Suprapubic skin (tissue), 4 donors: ENCODE data around the gene OR4K1. TPM values are rescaled to one million over a fixed set of nuclear protein-coding genes. Genes with fewer than 3 reads are reported as not detected.

Experiments used
- DNase-seq, 2 donors: peaks; one replicate each; pipeline ENCODE4 v3.0.0-alpha.2; 2019; ENCODE audit warnings: low spot score in 2 of 2
- H3K27ac ChIP-seq: fragments of 200-600 bp; sonication (generic); one replicate; pipeline ENCODE4 v1.5.1; 2019
- H3K27me3 ChIP-seq: fragments of 200-600 bp; sonication (generic); one replicate; pipeline ENCODE4 v1.5.1; 2019
- H3K36me3 ChIP-seq: fragments of 200-600 bp; sonication (generic); one replicate; pipeline ENCODE4 v1.5.1; 2019
- H3K4me1 ChIP-seq: fragments of 200-600 bp; sonication (generic); one replicate; pipeline ENCODE4 v1.5.1; 2019
- H3K4me3 ChIP-seq: fragments of 200-600 bp; sonication (generic); one replicate; pipeline ENCODE4 v1.5.1; 2019; ENCODE audit warnings: mild to moderate bottlenecking
- H3K9me3 ChIP-seq: fragments of 200-600 bp; sonication (generic); one replicate; pipeline ENCODE4 v1.5.1; 2019
- EP300 ChIP-seq: sonication (generic); formaldehyde crosslinking; IDR thresholded peaks from one replicate; pipeline ENCODE4 v1.6.1; 2017; ENCODE audit warnings: antibody characterized with exemption
- POLR2A ChIP-seq, 2 donors: fragments of 450-650 bp; IDR thresholded peaks; one replicate each; pipeline ENCODE4 v1.6.1; 2017; ENCODE audit warnings: antibody characterized with exemption in 2 of 2, mild to moderate bottlenecking in 2 of 2, moderate library complexity in 2 of 2
- POLR2AphosphoS5 ChIP-seq, 3 donors: sonication (generic); formaldehyde crosslinking; IDR thresholded peaks; one replicate each; pipeline ENCODE4 v1.6.1; 2017; ENCODE audit warnings: antibody characterized with exemption in 3 of 3
- WGBS: methylation state at CpG from one replicate; pipeline ENCODE4 v1.1.5; 2018; 5-methylcytosine and 5-hydroxymethylcytosine counted together
- total RNA-seq, 4 donors: library from RNA; depleted of rRNA; stranded (reverse); fragments of >200 nt; gene quantifications; one replicate each; pipeline ENCODE4 v1.1.0, GENCODE V29; 2016
- TF ChIP-seq, protein P1 (sequence below), 2 donors: fragments of 200-600 bp in 1 of 2; fragments of 450-650 bp in 1 of 2; sonication (generic) in 1 of 2; IDR thresholded peaks; one replicate each; pipeline ENCODE4 v1.5.1; 2016 to 2019; ENCODE audit warnings: antibody characterized with exemption in 2 of 2, mild to moderate bottlenecking in 1 of 2, moderate library complexity in 1 of 2

OR4K1 gene
- total RNA-seq, 4 donors from 2014 or later: not detected

DNA sequence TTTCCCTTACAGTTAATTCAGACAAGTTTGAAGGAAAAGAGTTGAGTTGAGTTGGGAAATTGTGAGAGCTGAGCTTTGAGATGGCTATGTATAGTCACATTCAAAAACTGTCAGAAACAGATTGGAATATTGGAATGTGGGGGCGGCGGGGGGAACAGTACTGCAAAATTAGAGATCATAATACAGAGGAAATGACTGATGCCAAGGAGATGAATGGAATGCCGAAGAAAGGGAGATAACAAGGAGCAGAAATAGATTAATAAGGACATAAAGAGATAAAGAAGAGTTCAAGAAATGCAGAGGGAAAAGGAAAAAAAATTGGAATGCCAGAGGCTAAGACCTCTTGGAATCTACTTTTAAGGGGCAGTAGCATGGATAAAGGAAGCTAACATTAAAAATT lies 13.5 kb upstream of the OR4K1 start:
- WGBS: 71% methylated on average over 3 of the region's 3 CpGs
- Histone ChIP-seq H3K4me1 (no peaks in the 10 kb centered on the region), H3K27me3 (no peaks in the 10 kb centered on the region), H3K27ac (no peak overlapping the region), H3K4me3 (no peak overlapping the region), H3K9me3 (peaks cover 13% of the 10 kb centered on the region), H3K36me3 (no peaks in the 10 kb centered on the region)
- TF ChIP-seq POLR2AphosphoS5 (IDR thresholded peaks at IDR 0.05) (no peak), POLR2A (IDR thresholded peaks at IDR 0.05) (no peak), EP300 (no peak)
- TF ChIP-seq, protein P1, sequence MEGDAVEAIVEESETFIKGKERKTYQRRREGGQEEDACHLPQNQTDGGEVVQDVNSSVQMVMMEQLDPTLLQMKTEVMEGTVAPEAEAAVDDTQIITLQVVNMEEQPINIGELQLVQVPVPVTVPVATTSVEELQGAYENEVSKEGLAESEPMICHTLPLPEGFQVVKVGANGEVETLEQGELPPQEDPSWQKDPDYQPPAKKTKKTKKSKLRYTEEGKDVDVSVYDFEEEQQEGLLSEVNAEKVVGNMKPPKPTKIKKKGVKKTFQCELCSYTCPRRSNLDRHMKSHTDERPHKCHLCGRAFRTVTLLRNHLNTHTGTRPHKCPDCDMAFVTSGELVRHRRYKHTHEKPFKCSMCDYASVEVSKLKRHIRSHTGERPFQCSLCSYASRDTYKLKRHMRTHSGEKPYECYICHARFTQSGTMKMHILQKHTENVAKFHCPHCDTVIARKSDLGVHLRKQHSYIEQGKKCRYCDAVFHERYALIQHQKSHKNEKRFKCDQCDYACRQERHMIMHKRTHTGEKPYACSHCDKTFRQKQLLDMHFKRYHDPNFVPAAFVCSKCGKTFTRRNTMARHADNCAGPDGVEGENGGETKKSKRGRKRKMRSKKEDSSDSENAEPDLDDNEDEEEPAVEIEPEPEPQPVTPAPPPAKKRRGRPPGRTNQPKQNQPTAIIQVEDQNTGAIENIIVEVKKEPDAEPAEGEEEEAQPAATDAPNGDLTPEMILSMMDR (IDR thresholded peaks at IDR 0.05): no peak
- DNase-seq: no peak

DNA sequence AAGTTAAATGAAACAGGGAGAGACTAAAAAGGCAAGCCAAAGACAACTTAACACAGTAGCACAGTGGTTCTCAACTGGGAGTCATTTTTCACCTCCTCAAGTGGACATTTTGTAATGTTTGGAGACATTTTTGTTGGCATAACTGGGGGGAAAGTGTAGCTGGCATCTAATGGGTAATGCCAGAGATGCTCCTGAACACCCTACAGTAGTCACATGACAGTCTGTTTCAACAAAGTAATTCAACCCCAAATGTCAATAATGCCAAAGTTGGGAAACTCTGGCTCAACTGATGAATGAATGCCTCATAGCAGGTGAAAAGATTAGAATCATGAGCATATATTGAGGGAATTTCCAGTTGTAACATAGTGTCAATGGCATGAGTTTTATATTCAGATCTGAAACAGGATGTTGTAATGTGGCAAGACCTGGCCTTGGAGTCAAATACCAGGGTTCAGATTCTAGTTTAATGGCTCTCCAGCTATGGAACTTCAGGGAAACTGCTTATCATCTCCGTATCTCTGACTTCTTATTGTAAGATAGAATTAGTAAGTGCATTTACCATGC lies 12.7 kb upstream of the OR4K1 start:
- WGBS: 72% methylated on average over 1 of the region's 1 CpG
- TF ChIP-seq POLR2A (IDR thresholded peaks at IDR 0.05) (no peak), POLR2AphosphoS5 (IDR thresholded peaks at IDR 0.05) (no peak), EP300 (no peak)
- TF ChIP-seq, protein P1 (IDR thresholded peaks at IDR 0.05): no peak
- Histone ChIP-seq H3K4me1 (no peaks in the 10 kb centered on the region), H3K4me3 (no peak overlapping the region), H3K9me3 (peaks cover 13% of the 10 kb centered on the region), H3K36me3 (no peaks in the 10 kb centered on the region), H3K27me3 (no peaks in the 10 kb centered on the region), H3K27ac (no peak overlapping the region)
- no peak for DNase-seq

DNA sequence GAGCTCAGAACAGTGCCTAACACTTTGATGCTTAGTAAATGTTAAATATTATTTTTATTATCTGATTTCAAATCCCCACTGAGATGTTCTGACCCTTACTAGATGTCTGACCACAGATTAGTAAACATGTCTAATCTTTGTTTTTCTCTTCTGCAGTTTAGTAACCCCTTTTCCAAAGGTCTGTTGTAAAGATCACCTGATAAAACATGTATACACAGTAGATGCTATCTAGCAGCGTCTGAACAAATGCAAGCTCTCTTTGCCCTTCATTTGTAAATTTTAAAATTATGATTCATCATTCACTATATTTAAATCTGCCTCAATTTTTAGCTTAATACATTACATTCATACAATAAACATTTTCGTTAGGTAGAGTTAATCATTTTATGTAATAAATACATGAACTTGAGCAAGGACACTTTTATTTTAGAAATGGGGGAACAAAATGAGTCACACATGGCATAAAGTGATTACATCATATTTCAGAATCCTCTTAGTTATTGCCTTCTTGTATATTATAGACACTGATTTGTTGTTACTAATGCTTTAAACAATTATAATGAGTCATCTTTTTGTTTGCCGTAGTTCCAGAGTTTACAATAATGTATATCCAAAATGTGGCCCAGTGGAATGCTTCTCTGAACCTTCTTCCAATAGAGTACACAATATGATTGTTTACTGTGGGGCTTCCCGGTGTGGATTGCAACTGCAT lies 12.0 kb upstream of the OR4K1 start:
- H3K4me3 ChIP-seq: no peak overlapping the region
- H3K27me3 ChIP-seq: no peaks in the 10 kb centered on the region
- no peak overlapping the region for H3K27ac ChIP-seq
- H3K9me3 ChIP-seq: peaks cover 13% of the 10 kb centered on the region
- no peak for DNase-seq
- TF ChIP-seq POLR2AphosphoS5 (IDR thresholded peaks at IDR 0.05): no peak
- TF ChIP-seq EP300: no peak
- TF ChIP-seq POLR2A (IDR thresholded peaks at IDR 0.05): no peak
- TF ChIP-seq, protein P1 (IDR thresholded peaks at IDR 0.05): no peak
- H3K36me3 ChIP-seq: no peaks in the 10 kb centered on the region
- H3K4me1 ChIP-seq: no peaks in the 10 kb centered on the region
- 52% methylated on average over 4 of the region's 4 CpGs for WGBS

DNA sequence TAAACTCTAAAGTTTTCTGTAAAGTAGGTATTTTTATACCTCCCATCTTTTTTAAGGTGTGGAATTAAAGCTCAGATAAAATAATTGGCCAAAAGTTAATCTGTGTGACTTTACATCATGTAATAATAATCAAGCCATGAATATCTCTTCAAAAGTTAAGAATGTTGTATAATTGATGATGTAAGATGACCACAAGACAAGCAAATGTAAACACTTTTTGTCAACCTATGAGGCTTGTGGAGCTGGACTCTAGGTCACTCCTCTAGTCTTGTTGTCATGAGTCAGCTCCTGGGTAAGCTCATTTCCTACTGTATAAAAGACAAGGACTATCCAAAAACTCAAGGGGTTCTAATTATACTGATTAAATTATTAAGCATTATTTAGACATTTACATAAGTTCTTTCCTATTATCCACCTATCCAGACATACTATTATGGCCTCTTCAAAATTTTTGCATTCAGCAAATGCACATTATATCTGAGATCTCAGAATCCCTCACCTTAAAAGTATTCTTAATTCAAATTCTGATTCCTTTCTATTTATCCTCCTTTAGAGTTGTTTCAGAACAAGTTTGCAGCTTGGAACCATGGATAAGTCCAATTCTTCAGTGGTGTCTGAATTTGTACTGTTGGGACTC lies 10.6 kb upstream of the OR4K1 start, which contains the start of gene OR4K5:
Gene OR4K5, plus strand, starts transcription at position 587 of the 637 bp plus-strand sequence. Its CDS starts 0 bp downstream, at position 587.
- Histone ChIP-seq H3K36me3 (no peaks in the 10 kb centered on the region), H3K4me3 (no peak within 1 kb of the TSS), H3K4me1 (no peaks in the 10 kb centered on the region), H3K27me3 (no peaks in the 10 kb centered on the region), H3K27ac (no peak within 1 kb of the TSS), H3K9me3 (peaks cover 13% of the 10 kb centered on the region)
- no peak for TF ChIP-seq POLR2AphosphoS5 (IDR thresholded peaks at IDR 0.05)
- no peak for TF ChIP-seq EP300
- TF ChIP-seq, protein P1 (IDR thresholded peaks at IDR 0.05): no peak
- TF ChIP-seq POLR2A (IDR thresholded peaks at IDR 0.05): no peak
- no peak for DNase-seq

DNA sequence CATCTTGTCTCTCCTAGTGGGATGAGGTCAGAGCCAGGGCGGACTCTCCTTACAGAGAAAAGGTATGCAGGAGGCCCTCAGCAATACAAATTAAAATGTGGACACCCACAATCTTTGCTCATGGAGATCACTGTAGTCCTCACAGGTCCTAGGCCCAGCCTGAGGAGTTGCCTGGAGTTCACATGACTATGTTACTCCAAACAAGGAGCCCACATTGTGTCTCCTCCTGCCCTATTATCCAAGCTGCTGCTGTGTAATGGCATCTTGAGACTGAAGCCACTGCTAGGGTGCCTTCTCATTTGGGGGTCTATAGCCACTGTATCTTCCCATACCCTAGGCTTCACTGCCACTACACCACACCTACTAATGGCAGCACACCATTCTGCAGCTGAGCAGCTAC lies 11.0 kb downstream of the OR4K1 start:
- H3K9me3 ChIP-seq: no peaks in the 10 kb centered on the region
- H3K4me3 ChIP-seq: no peak overlapping the region
- 89% methylated on average over 1 of the region's 1 CpG for WGBS
- DNase-seq: no peak
- H3K27ac ChIP-seq: no peak overlapping the region
- H3K27me3 ChIP-seq: no peaks in the 10 kb centered on the region
- TF ChIP-seq EP300 (no peak), POLR2AphosphoS5 (IDR thresholded peaks at IDR 0.05) (no peak), POLR2A (IDR thresholded peaks at IDR 0.05) (no peak)
- TF ChIP-seq, protein P1 (IDR thresholded peaks at IDR 0.05): no peak
- H3K36me3 ChIP-seq: no peaks in the 10 kb centered on the region
- H3K4me1 ChIP-seq: no peaks in the 10 kb centered on the region
